IPS-15b (cell line): Measurements from ENCODE around the gene LIMA1.

Experiments used
- H3K27me3 ChIP-seq: one replicate; pipeline ENCODE4 v1.6.1; 2013; ENCODE audit warnings: low read length; ENCODE audit not compliant: control insufficient read depth, insufficient read depth
- H3K36me3 ChIP-seq: one replicate; pipeline ENCODE4 v1.6.1; 2013; ENCODE audit warnings: low read length; ENCODE audit not compliant: control insufficient read depth, insufficient read depth
- H3K4me1 ChIP-seq: one replicate; pipeline ENCODE4 v1.6.1; 2013; ENCODE audit warnings: mild to moderate bottlenecking, low read length; ENCODE audit not compliant: control insufficient read depth, insufficient read depth
- H3K4me3 ChIP-seq: one replicate; pipeline ENCODE4 v1.5.1; 2013; ENCODE audit warnings: low read depth, low read length
- H3K9ac ChIP-seq: one replicate; pipeline ENCODE4 v1.6.1; 2013; ENCODE audit warnings: low read depth, mild to moderate bottlenecking, low read length
- H3K9me3 ChIP-seq: one replicate; pipeline ENCODE4 v1.6.1; 2013; ENCODE audit warnings: mild to moderate bottlenecking, low read length; ENCODE audit not compliant: control insufficient read depth, insufficient read depth

LIMA1 gene

DNA sequence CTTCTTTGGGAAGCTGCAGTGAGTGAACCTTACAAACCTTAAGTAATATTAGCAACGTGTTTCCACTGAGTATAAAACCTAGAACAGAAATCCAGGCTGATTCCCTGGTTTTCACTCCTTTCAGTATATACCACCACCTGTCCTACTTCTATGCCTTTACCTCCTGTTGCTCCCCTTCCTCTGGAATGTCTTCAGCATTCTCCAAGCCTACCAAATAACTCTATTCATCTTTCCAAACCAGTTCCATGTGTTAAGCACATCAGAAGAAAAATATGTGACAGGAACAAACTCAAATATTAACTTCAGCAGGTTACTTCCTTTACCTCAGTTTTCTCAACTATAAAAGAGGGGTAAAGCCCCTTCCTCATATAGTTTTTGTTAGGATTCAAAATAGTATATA is 39.8 kb downstream of the LIMA1 start:
- H3K4me3 ChIP-seq: no peak overlapping the region
- no peaks in the 10 kb centered on the region for H3K9me3 ChIP-seq
- no peak overlapping the region for H3K9ac ChIP-seq
- peaks cover 2% of the 10 kb centered on the region for H3K36me3 ChIP-seq
- peaks cover 5% of the 10 kb centered on the region for H3K4me1 ChIP-seq
- H3K27me3 ChIP-seq: no peaks in the 10 kb centered on the region

DNA sequence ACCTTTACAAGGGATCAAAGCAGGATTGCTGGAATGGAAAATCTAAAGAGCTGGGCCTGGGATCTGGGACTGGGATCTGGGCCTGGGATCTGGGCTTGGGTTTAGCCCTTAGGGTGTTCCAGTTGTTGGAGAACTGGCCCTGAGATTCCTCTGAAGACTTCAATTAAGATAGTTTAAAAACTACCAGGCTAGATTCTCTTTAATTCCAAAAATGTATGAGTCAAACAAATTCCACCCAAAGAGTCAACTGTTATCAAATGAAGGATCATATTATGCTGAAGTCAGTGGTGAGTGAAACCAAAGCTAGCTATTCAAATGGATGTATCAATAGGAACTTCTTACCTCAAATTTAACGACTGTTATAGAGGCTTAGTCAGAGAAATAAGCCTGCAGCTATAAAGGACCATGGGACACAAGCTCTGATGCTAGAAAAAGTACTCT is 40.5 kb downstream of the LIMA1 start:
- Histone ChIP-seq H3K27me3 (no peaks in the 10 kb centered on the region), H3K9ac (no peak overlapping the region), H3K4me3 (no peak overlapping the region)

DNA sequence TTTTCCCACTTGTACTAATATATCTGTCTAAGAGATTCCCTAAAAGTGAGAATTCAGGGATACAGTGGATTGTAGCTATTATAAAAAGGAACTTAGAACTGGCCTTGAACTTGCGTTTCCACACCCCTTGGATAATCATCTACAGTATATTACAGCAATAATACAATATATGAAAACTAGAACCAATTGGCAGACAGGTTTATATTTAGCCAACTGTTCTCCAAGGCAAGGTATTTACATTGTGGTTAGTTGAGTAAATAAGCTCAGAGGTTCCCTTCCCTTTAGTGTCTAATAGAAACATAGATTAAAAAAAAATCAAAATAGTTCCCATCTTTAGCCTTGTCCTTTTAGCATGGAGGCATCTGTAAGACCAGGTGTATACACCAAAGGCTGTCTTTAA is 42.1 kb downstream of the LIMA1 start:
- Histone ChIP-seq H3K4me1 (peaks cover 5% of the 10 kb centered on the region), H3K27me3 (no peaks in the 10 kb centered on the region), H3K9me3 (no peaks in the 10 kb centered on the region), H3K36me3 (no peaks in the 10 kb centered on the region), H3K4me3 (no peak overlapping the region), H3K9ac (no peak overlapping the region)

More for the DNA sequence above, 40.5 kb downstream of the LIMA1 start:
- peaks cover 2% of the 10 kb centered on the region for H3K36me3 ChIP-seq
- peaks cover 5% of the 10 kb centered on the region for H3K4me1 ChIP-seq
- H3K9me3 ChIP-seq: no peaks in the 10 kb centered on the region

DNA sequence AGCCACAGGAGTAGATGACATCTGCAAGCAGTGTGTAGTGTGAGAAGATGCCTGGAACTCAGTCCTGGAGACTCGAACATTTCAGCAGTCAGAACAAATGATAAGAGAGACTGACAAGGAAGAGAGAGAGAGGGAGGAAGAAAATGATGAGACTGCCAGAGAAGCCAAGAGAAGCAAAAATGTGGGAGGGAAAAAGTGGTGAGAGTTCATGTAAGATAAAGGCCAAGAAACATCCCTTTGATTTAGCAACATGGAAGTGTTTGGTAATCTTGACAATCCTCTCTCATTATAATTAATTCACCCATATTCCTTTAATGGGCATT is 42.6 kb downstream of the LIMA1 start:
- Histone ChIP-seq H3K9me3 (no peaks in the 10 kb centered on the region), H3K27me3 (no peaks in the 10 kb centered on the region), H3K9ac (no peak overlapping the region), H3K4me3 (no peak overlapping the region), H3K36me3 (no peaks in the 10 kb centered on the region), H3K4me1 (peaks cover 5% of the 10 kb centered on the region)

DNA sequence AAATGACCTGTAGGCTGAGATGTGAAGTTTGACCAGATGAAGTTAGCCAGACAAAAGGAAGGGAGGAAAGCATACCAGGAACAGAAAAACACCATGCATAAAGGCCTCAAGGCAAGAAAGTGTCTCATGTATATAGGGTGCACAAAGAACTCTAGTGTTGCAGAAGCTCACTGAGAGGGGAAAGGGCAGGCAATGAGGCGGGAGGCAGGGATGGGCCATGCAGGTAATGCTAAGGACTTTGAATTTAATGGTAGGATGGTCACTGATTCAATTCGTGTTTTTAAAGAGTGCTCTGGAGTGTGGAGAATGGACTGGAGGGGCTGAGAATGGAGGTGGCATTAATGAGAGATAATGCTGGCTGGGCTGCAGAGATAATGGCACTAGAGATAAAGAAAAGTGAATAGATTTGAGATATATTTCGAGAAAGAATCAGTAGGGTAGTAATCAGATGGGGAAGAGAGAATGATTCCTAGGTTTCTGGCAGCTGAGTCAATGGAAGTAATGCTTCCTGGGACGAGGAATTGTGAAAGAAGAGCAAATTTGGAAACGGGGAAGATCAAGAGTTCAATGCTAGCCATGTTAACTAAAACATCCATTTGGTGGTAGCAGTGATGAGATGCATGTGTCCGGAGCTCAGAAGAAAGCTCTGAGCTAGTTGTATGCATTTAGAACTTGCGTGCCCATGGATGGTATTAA is 43.1 kb downstream of the LIMA1 start:
- Histone ChIP-seq H3K27me3 (no peaks in the 10 kb centered on the region), H3K4me1 (peaks cover 5% of the 10 kb centered on the region), H3K4me3 (no peak overlapping the region), H3K36me3 (no peaks in the 10 kb centered on the region), H3K9me3 (no peaks in the 10 kb centered on the region), H3K9ac (no peak overlapping the region)

DNA sequence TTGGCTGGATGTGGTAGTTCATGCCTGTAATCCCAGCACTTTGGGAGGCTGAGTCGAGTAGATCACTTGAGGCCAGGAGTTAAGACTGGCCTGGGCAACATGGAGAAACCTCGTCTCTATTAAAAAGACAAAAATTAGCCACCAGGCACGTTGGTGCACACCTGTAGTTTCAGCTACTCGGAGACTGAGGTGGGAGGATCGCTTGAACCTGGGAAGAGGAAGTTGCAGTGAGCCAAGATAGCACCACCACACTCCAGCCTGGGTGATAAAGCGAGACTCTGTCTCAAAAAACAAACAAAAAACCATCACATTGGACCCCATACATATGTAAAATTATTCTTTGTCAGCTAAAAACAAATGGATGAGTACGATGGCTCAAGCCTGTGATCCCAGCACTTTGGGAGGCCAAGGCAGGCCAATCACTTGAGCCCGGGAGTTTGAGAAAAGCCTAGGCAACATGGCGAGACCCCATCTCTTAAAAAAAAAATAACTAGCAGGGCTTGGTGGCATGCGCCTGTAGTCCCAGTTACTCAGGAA is 43.9 kb downstream of the LIMA1 start:
- Histone ChIP-seq H3K36me3 (no peaks in the 10 kb centered on the region), H3K4me1 (peaks cover 5% of the 10 kb centered on the region), H3K9me3 (no peaks in the 10 kb centered on the region), H3K4me3 (no peak overlapping the region), H3K9ac (no peak overlapping the region), H3K27me3 (no peaks in the 10 kb centered on the region)

DNA sequence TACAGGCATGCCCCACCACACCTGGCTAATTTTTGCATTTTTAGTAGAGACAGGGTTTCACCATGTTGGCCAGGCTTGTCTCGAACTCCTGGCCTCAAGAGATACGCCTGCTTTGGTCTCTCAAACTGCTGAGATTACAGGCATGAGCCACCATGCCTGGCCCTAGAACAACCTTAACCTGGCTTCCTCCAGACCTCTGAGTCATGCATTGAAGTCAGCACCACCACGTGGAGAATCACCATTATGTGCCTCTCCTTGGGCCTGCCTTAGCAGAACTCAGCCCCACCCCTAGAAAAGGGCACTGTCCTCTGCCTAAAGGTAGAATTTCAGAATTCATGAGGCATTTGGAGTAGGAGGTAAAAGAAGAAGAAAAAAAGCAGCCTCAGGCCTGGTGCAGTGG is 49.0 kb downstream of the LIMA1 start:
- Histone ChIP-seq H3K27me3 (no peaks in the 10 kb centered on the region), H3K9me3 (no peaks in the 10 kb centered on the region), H3K4me3 (no peak overlapping the region), H3K36me3 (no peaks in the 10 kb centered on the region), H3K4me1 (peaks cover 3% of the 10 kb centered on the region), H3K9ac (no peak overlapping the region)

DNA sequence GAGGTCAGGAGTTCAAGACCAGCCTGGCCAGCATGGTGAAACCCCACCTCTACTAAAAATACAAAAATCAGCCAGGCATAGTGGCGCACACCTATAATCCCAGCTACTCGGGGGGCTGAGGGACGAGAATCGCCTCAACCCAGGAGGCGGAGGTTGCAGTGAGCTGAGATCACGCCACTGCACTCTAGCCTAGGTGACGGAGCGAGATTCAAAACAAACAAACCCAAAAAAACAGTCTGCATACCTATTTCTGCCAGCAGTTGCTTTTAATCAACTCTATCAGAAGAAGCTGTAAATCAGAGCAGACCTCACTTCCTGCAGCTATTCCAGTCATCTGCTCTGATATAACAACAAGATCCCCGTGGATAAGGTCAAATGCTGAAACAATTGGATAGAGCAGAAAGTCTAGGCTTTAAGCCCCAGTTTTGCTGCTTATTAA is 50.5 kb downstream of the LIMA1 start:
- no peaks in the 10 kb centered on the region for H3K4me1 ChIP-seq
- no peak overlapping the region for H3K9ac ChIP-seq
- H3K36me3 ChIP-seq: no peaks in the 10 kb centered on the region
- no peak overlapping the region for H3K4me3 ChIP-seq
- H3K9me3 ChIP-seq: no peaks in the 10 kb centered on the region
- H3K27me3 ChIP-seq: no peaks in the 10 kb centered on the region

DNA sequence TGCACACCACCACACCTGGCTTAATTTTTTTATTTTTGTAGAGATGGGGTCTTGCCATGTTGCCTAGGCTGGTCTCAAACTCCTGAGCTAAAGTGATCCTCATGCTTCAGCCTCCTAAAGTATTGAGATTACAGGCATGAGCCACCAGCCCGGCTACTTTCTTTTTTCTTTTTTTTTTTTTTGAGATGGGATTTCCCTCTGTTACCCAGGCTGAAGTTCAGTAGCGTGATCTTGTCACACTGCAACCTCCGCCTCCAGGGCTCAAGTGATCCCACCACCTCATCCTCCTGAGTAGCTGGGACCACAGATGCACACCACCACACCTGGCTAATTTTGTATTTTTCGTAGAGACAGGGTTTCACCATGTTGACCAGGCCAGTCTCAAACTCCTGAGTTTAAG is 51.1 kb downstream of the LIMA1 start:
- no peak overlapping the region for H3K4me3 ChIP-seq
- no peaks in the 10 kb centered on the region for H3K4me1 ChIP-seq
- H3K36me3 ChIP-seq: no peaks in the 10 kb centered on the region
- H3K9ac ChIP-seq: no peak overlapping the region
- H3K9me3 ChIP-seq: no peaks in the 10 kb centered on the region
- H3K27me3 ChIP-seq: no peaks in the 10 kb centered on the region

DNA sequence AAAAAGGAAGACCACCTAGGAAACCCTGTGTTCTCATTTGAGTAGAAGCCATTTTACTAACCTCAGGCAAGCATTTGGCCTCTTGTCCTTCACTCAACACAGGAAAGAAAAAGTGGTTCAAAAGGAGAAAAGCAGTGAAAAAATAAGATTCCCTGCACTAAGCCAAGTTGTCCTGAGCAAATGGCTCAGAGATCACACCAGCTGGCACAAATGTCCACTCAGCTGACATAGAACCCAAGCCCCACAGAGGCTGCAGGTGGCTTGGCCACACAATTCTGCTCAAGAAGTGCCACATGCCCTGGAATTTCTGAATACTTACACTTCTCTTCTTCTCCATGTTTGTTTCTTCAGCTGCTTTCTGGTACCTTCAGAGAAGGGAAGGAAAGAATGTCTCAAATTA is 52.0 kb downstream of the LIMA1 start:
- Histone ChIP-seq H3K9me3 (no peaks in the 10 kb centered on the region), H3K4me3 (no peak overlapping the region), H3K36me3 (no peaks in the 10 kb centered on the region), H3K27me3 (no peaks in the 10 kb centered on the region), H3K9ac (no peak overlapping the region), H3K4me1 (no peaks in the 10 kb centered on the region)

DNA sequence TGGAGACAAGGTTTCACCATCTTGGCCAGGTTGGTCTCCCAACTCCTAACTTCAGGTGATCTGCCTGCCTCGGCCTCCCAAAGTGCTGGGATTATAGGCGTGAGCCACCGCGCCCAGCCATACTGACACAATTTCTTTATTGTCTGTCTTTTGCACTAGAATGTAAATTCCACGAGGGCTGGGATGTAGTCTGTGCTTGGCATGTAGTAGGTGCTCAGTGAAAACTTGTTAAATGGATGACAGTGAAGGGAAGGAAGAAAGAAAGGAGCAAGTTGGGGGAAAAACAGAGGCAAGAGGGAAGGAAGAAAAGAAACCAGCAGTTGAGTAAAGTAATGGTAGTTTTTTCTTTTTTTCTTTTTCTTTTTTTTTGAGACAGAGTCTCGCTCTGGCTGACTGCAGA is 53.1 kb downstream of the LIMA1 start:
- Histone ChIP-seq H3K4me3 (no peak overlapping the region), H3K4me1 (no peaks in the 10 kb centered on the region), H3K36me3 (no peaks in the 10 kb centered on the region), H3K27me3 (no peaks in the 10 kb centered on the region), H3K9me3 (no peaks in the 10 kb centered on the region), H3K9ac (no peak overlapping the region)

DNA sequence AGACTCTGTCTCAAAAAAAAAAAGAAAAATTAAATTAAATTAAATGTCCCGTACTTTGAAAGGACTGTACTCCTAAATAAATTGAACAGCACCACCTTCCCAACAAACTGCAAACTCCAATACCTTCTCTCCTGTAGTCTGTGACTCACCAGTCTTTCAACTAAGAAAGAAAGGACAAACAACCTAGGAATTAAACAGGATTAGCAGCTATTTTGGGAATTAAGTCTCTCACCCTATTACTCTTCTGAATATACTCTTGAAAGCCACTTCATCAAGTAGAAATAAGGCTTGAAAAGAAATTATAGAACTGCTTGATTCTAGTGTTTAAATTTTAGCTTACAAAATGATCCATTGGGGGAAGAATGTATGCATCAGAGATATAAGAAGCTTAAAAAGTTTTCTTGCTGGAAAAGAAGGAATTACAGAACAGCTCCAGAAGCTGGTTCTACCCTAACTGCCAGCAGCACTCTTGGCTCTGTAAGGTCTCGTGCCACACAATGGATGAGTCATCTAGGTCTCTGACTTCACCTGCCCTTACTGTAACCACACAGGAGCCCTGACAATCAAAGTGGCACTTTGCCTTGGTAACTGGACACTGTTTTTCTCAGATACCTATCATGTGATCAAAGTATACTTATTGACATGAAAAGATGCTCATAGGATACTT is 59.2 kb downstream of the LIMA1 start:
- H3K36me3 ChIP-seq: no peaks in the 10 kb centered on the region
- no peak overlapping the region for H3K4me3 ChIP-seq
- no peaks in the 10 kb centered on the region for H3K9me3 ChIP-seq
- peaks cover 11% of the 10 kb centered on the region for H3K4me1 ChIP-seq
- no peak overlapping the region for H3K9ac ChIP-seq
- no peaks in the 10 kb centered on the region for H3K27me3 ChIP-seq
